SK-N-SH (cell line): Measurements from ENCODE around the gene ZNF516. TPM values are rescaled to one million over a fixed set of nuclear protein-coding genes. Genes with fewer than 3 reads are reported as not detected.

ENCODE experiments used
- CTCF ChIA-PET: fragments of 300-600, 350-600 bp; formaldehyde crosslinking; extraction: SDS; loops from one replicate; lab custom pipeline; 2021; lab: Yijun Ruan, JAX
- POLR2A ChIA-PET: fragments of 350-600 bp; sonication (Branson Sonifier 250); formaldehyde crosslinking; extraction: SDS; loops from one replicate; lab custom pipeline; 2020; ENCODE audit warnings: antibody characterized with exemption, inconsistent platforms; lab: Yijun Ruan, JAX
- DNase-seq: peaks from one replicate; pipeline ENCODE4 v3.0.0; 2012
- H2AFZ ChIP-seq: fragments of 200-600 bp; sonication (generic); 2 replicates; pipeline ENCODE4 v1.8.1; 2016; ENCODE audit warnings: antibody characterized with exemption, mild to moderate bottlenecking, low read depth
- H3F3A ChIP-seq: fragments of 200-600 bp; sonication (generic); replicated peaks from 2 replicates; pipeline ENCODE3; 2016; ENCODE audit warnings: antibody characterized with exemption, mild to moderate bottlenecking; ENCODE audit not compliant: insufficient read depth
- H3K27ac ChIP-seq, 2 experiments: fragments of 200-500 bp in 1 of 2; fragments of 200-600 bp in 1 of 2; sonication (Bioruptor generic) in 1 of 2; sonication (generic), shearing (Covaris generic) in 1 of 2; 2 replicates each; pipeline versions ENCODE4 v1.5.1 to v1.6.1; 2014 to 2016; ENCODE audit warnings: low read depth in 2 of 2, inconsistent platforms in 1 of 2, low read length in 1 of 2, mild to moderate bottlenecking in 1 of 2, mixed read lengths in 1 of 2
- H3K27me3 ChIP-seq: fragments of 200-600 bp; sonication (generic), shearing (Covaris generic); 2 replicates; pipeline ENCODE4 v1.6.1; 2016; ENCODE audit warnings: mixed run types; ENCODE audit not compliant: insufficient read depth
- H3K36me3 ChIP-seq, 2 experiments: fragments of 200-500 bp in 1 of 2; fragments of 200-600 bp in 1 of 2; sonication (Bioruptor generic) in 1 of 2; sonication (generic) in 1 of 2; replicated peaks in 1 of 2; 2 replicates each; pipeline versions ENCODE3 to v1.5.1; 2014 to 2016; ENCODE audit warnings: low read length in 1 of 2, mild to moderate bottlenecking in 1 of 2; ENCODE audit not compliant: insufficient read depth in 2 of 2, control insufficient read depth in 1 of 2
- H3K4me1 ChIP-seq, 2 experiments: fragments of 200-500 bp in 1 of 2; fragments of 200-600 bp in 1 of 2; sonication (Bioruptor generic) in 1 of 2; sonication (generic), shearing (Covaris generic) in 1 of 2; 2 replicates each; pipeline versions ENCODE4 v1.5.1 to v1.6.1; 2014 to 2016; ENCODE audit warnings: low read depth in 1 of 2, low read length in 1 of 2, mixed run types in 1 of 2; ENCODE audit not compliant: insufficient read depth in 2 of 2, control insufficient read depth in 1 of 2
- H3K4me2 ChIP-seq: fragments of 200-600 bp; sonication (generic), shearing (Covaris generic); 2 replicates; pipeline ENCODE4 v1.6.1; 2017; ENCODE audit warnings: mixed run types
- H3K4me3 ChIP-seq, 2 experiments: fragments of 200-500 bp in 1 of 2; fragments of 200-600 bp in 1 of 2; sonication (Bioruptor generic) in 1 of 2; sonication (generic), shearing (Covaris generic) in 1 of 2; 2 replicates each; pipeline versions ENCODE4 v1.5.1 to v1.8.1; 2014 to 2016; ENCODE audit warnings: low read depth in 2 of 2, inconsistent platforms in 1 of 2, low read length in 1 of 2, mild to moderate bottlenecking in 1 of 2, mixed read lengths in 1 of 2, moderate library complexity in 1 of 2
- H3K79me2 ChIP-seq: fragments of 200-600 bp; sonication (generic); 2 replicates; pipeline ENCODE4 v1.8.1; 2017; ENCODE audit warnings: mild to moderate bottlenecking; ENCODE audit not compliant: insufficient read depth
- H3K9ac ChIP-seq: fragments of 200-600 bp; sonication (generic); 2 replicates; pipeline ENCODE4 v1.6.1; 2017; ENCODE audit warnings: mixed run types
- H3K9me2 ChIP-seq: fragments of 200-600 bp; sonication (generic); 2 replicates; pipeline ENCODE4 v1.6.1; 2017; ENCODE audit warnings: mixed run types
- H3K9me3 ChIP-seq: fragments of 200-600 bp; sonication (generic); 2 replicates; pipeline ENCODE4 v1.6.1; 2017; ENCODE audit warnings: mixed run types, mild to moderate bottlenecking, moderate library complexity
- H4K20me1 ChIP-seq: fragments of 200-600 bp; sonication (generic); 2 replicates; pipeline ENCODE4 v1.6.1; 2017; ENCODE audit warnings: mild to moderate bottlenecking, mixed run types; ENCODE audit not compliant: insufficient read depth
- CHD2 ChIP-seq: fragments of 150-350 bp; IDR thresholded peaks from 2 replicates; pipeline ENCODE4 v1.6.1; 2018; ENCODE audit warnings: low read length; ENCODE audit not compliant: partially characterized antibody
- EZH2phosphoT487 ChIP-seq: fragments of 200-600 bp; sonication (generic); IDR thresholded peaks from 2 replicates; pipeline ENCODE4 v1.6.1; 2017; ENCODE audit warnings: low read depth, mixed run types, mild to moderate bottlenecking, antibody characterized with exemption, moderate library complexity, borderline replicate concordance
- FOXM1 ChIP-seq: IDR thresholded peaks from 2 replicates; pipeline ENCODE4 v1.4.0; 2012; ENCODE audit warnings: low read depth, mild to moderate bottlenecking
- MEF2A ChIP-seq: IDR thresholded peaks from 2 replicates; pipeline ENCODE4 v1.4.0; 2012; ENCODE audit warnings: low read depth, borderline replicate concordance
- MXI1 ChIP-seq: IDR thresholded peaks from 2 replicates; pipeline ENCODE4 v1.6.1; 2012; ENCODE audit warnings: mild to moderate bottlenecking, low read depth, low read length, improper control_type of control experiment
- NRF1 ChIP-seq: IDR thresholded peaks from 2 replicates; pipeline ENCODE4 v1.6.1; 2012; ENCODE audit warnings: low read depth, mild to moderate bottlenecking, low read length
- PBX3 ChIP-seq: IDR thresholded peaks from 2 replicates; pipeline ENCODE4; 2012
- TEAD4 ChIP-seq: IDR thresholded peaks from 2 replicates; pipeline ENCODE4 v1.4.0; 2012; ENCODE audit warnings: mild to moderate bottlenecking, borderline replicate concordance; ENCODE audit not compliant: insufficient read depth
- WGBS: methylation state at CpG from one replicate; pipeline ENCODE4 v1.1.6; 2017; ENCODE audit warnings: low lambda C conversion rate; 5-methylcytosine and 5-hydroxymethylcytosine counted together
- polyA plus RNA-seq, 3 experiments: library from polyadenylated mRNA; depleted of rRNA; stranded (reverse); fragments of >200 nt; gene quantifications; 2 replicates each; pipeline ENCODE4 v1.2.3, GENCODE V29; 2012

The ZNF516 gene
- polyA plus RNA-seq, 1 of the 3 experiments (the other 2 are of a cell fraction): 4.4 TPM

- no peak overlapping the region for H3K4me2 ChIP-seq
- no peaks in the 10 kb centered on the region for H3F3A ChIP-seq
- TF ChIP-seq MEF2A (no peak), TEAD4 (no peak), PBX3 (no peak), FOXM1 (no peak), NRF1 (no peak), EZH2phosphoT487 (no peak), CHD2 (no peak), MXI1 (no peak)
- TF ChIP-seq, all 33 proteins: peak for 0
- no peaks in the 10 kb centered on the region for H3K9me3 ChIP-seq
- H3K27ac ChIP-seq: no peak overlapping the region
- POLR2A ChIA-PET: no interaction called here
- H3K79me2 ChIP-seq: no peaks in the 10 kb centered on the region
- no peak overlapping the region for H2AFZ ChIP-seq
- H3K4me1 ChIP-seq: no peaks in the 10 kb centered on the region
- no peaks in the 10 kb centered on the region for H3K36me3 ChIP-seq
- H3K27me3 ChIP-seq: no peaks in the 10 kb centered on the region
- DNase-seq: no peak
- H3K4me3 ChIP-seq: no peak overlapping the region
- no peak overlapping the region for H3K9ac ChIP-seq
- H3K9me2 ChIP-seq: no peaks in the 10 kb centered on the region
- WGBS: 5% methylated on average over 3 of the region's 3 CpGs
- no peaks in the 10 kb centered on the region for H4K20me1 ChIP-seq
- CTCF ChIA-PET: no interaction called here
Measured at GRCh38 chr18:76314015-76314414, 181.0 kb downstream of the ZNF516 start.
